Transverse colon (tissue), 4 donors: ENCODE measurements around the gene NUDT4.

Experiments used
- CTCF ChIP-seq, 5 experiments: fragments of 200-600 bp in 3 of 5; fragments of 450-650 bp in 2 of 5; sonication (generic) in 3 of 5; IDR thresholded peaks; 1 replicate in 2 of 5; 2 replicates in 3 of 5; pipeline ENCODE4 v1.5.1; 2016 to 2017; ENCODE audit warnings: antibody characterized with exemption in 5 of 5, inconsistent platforms in 3 of 5, mild to moderate bottlenecking in 2 of 5, moderate library complexity in 1 of 5
- POLR2AphosphoS5 ChIP-seq, 3 donors: sonication (generic); formaldehyde crosslinking; IDR thresholded peaks; one replicate each; pipeline ENCODE4 v1.6.1; 2016; ENCODE audit warnings: antibody characterized with exemption in 3 of 3

DNA sequence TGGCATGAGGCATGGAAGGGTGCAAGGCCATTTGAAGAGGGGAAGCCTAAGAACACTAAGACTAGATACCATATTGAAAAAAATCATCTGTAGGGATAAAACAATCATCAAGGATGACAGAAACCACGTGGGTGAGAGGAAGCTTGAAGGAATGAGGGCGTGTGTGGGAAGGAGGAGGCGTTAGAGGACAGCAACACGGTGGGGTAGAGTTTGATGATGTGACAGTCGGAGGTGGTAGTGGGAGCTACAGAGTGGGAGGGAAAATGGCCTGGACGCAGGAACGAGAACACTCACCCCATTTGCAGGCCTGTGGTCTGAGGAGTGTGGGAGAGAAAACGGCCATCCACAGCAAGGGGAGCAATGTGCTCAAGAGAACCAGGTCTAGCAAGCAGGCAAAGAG is 25.4 kb upstream of the NUDT4 start:
- TF ChIP-seq CTCF (IDR thresholded peaks at IDR 0.05) (no peak), POLR2AphosphoS5 (IDR thresholded peaks at IDR 0.05) (no peak)
